SU-DHL-6 (cell line): ENCODE measurements around the gene OBSCN.

Experiments used
- H2AFZ ChIP-seq: fragments of 200-600 bp; sonication (generic); 2 replicates; pipeline ENCODE4 v1.6.1; 2014; ENCODE audit warnings: low read depth, mild to moderate bottlenecking, moderate library complexity, mixed read lengths, antibody characterized with exemption, low read length; ENCODE audit not compliant: severe bottlenecking
- H3F3A ChIP-seq: fragments of 200-600 bp; shearing (Covaris generic); 2 replicates; pipeline ENCODE4 v1.6.0; 2016; ENCODE audit warnings: antibody characterized with exemption, mild to moderate bottlenecking; ENCODE audit not compliant: insufficient read depth
- H3K27ac ChIP-seq: fragments of 200-600 bp; sonication (generic); 2 replicates; pipeline ENCODE4 v1.5.1; 2016; ENCODE audit warnings: low read depth, mild to moderate bottlenecking, low read length, moderate library complexity, mixed read lengths
- H3K27me3 ChIP-seq: fragments of 200-600 bp; sonication (generic), shearing (Covaris generic); 2 replicates; pipeline ENCODE4 v1.6.0; 2014; ENCODE audit warnings: mild to moderate bottlenecking, low read length
- H3K36me3 ChIP-seq: fragments of 200-600 bp; sonication (generic); 2 replicates; pipeline ENCODE4 v1.6.1; 2014; ENCODE audit warnings: mild to moderate bottlenecking, low read length, mixed read lengths
- H3K4me2 ChIP-seq: fragments of 300-600, 200-600 bp; shearing (Covaris generic), sonication (generic); 2 replicates; pipeline ENCODE4 v1.6.0; 2014; ENCODE audit warnings: low read length, low read depth, mild to moderate bottlenecking; ENCODE audit not compliant: poor library complexity, severe bottlenecking
- H3K4me3 ChIP-seq: fragments of 200-600 bp; sonication (generic); 2 replicates; pipeline ENCODE4 v1.5.1; 2014; ENCODE audit warnings: antibody characterized with exemption, low read length, mild to moderate bottlenecking, mixed read lengths; ENCODE audit not compliant: insufficient read depth, poor library complexity, severe bottlenecking
- H3K79me2 ChIP-seq: fragments of 200-600 bp; sonication (generic); 2 replicates; pipeline ENCODE4 v1.6.1; 2014; ENCODE audit warnings: mild to moderate bottlenecking, low read length, moderate library complexity; ENCODE audit not compliant: insufficient read depth
- H3K9ac ChIP-seq: fragments of 200-600 bp; sonication (generic); 2 replicates; pipeline ENCODE4 v1.7.0; 2014; ENCODE audit warnings: mild to moderate bottlenecking, low read length
- H3K9me2 ChIP-seq: fragments of 200-600 bp; sonication (generic); replicated peaks from 2 replicates; pipeline ENCODE4 v1.6.1; 2014; ENCODE audit warnings: low read length; ENCODE audit not compliant: insufficient read depth
- H3K9me3 ChIP-seq: fragments of 200-600 bp; sonication (generic); 2 replicates; pipeline ENCODE4 v1.6.1; 2014; ENCODE audit warnings: low read length, mixed read lengths; ENCODE audit not compliant: insufficient read depth
- H4K20me1 ChIP-seq: fragments of 200-600 bp; sonication (generic); 2 replicates; pipeline ENCODE4 v1.6.1; 2014; ENCODE audit warnings: low read depth, mild to moderate bottlenecking, antibody characterized with exemption, low read length, moderate library complexity, mixed read lengths
- EZH2phosphoT487 ChIP-seq: fragments of 200-600 bp; sonication (generic), shearing (Covaris generic); conservative IDR thresholded peaks from 2 replicates; pipeline ENCODE4 v1.6.1; 2018; ENCODE audit warnings: mild to moderate bottlenecking, antibody characterized with exemption, low read length, moderate library complexity, mixed read lengths
- TF ChIP-seq, protein P1 (sequence below): fragments of 200-600 bp; sonication (generic); IDR thresholded peaks from one replicate; pipeline ENCODE4 v1.5.1; 2017; ENCODE audit warnings: antibody characterized with exemption, mild to moderate bottlenecking, low read length, moderate library complexity; ENCODE audit not compliant: insufficient read depth, poor library complexity, severe bottlenecking

Gene OBSCN

GRCh38 chr1:228304766-228305395 is 97.0 kb downstream of the OBSCN start:
- Histone ChIP-seq H3K9me2 (no peaks in the 10 kb centered on the region), H2AFZ (no peak overlapping the region), H3K9me3 (peaks cover 13% of the 10 kb centered on the region; the same call in 1 of the 2 replicates), H4K20me1 (no peaks in the 10 kb centered on the region), H3K36me3 (no peaks in the 10 kb centered on the region), H3K4me2 (no peak overlapping the region), H3K27ac (no peak overlapping the region), H3K9ac (no peak overlapping the region), H3K4me3 (no peak overlapping the region), H3K79me2 (no peaks in the 10 kb centered on the region), H3F3A (no peaks in the 10 kb centered on the region), H3K27me3 (peaks cover 5% of the 10 kb centered on the region; the same call in 1 of the 2 replicates)
- no peak for TF ChIP-seq EZH2phosphoT487
- TF ChIP-seq, protein P1, sequence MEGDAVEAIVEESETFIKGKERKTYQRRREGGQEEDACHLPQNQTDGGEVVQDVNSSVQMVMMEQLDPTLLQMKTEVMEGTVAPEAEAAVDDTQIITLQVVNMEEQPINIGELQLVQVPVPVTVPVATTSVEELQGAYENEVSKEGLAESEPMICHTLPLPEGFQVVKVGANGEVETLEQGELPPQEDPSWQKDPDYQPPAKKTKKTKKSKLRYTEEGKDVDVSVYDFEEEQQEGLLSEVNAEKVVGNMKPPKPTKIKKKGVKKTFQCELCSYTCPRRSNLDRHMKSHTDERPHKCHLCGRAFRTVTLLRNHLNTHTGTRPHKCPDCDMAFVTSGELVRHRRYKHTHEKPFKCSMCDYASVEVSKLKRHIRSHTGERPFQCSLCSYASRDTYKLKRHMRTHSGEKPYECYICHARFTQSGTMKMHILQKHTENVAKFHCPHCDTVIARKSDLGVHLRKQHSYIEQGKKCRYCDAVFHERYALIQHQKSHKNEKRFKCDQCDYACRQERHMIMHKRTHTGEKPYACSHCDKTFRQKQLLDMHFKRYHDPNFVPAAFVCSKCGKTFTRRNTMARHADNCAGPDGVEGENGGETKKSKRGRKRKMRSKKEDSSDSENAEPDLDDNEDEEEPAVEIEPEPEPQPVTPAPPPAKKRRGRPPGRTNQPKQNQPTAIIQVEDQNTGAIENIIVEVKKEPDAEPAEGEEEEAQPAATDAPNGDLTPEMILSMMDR = no peak

DNA sequence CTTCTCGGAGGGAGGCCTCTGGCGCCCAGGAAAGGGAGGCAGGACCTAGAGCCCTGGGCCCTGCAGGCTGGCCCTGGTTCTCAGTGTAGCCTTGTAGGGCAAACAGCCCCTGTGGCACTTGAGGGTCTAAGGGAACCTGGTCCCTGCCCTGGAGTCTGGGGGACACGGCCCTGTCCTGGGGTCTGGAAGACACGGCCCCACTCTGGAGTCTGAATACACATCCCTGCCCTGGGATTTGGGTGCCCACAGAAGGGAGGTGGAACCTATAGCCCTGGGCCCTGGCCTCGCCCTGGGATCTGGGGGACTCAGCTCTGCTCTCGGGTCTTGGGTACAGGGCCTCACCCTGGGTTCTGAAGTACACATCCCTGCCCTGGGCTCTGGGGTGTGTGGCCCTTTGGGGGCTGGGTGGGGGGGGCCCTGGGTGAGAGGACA is 97.9 kb downstream of the OBSCN start:
- Histone ChIP-seq H3K4me2 (no peak overlapping the region), H3F3A (no peaks in the 10 kb centered on the region), H2AFZ (no peak overlapping the region), H3K9ac (no peak overlapping the region), H3K4me3 (no peak overlapping the region), H4K20me1 (no peaks in the 10 kb centered on the region), H3K36me3 (no peaks in the 10 kb centered on the region), H3K27me3 (peaks cover 5% of the 10 kb centered on the region; the same call in 1 of the 2 replicates), H3K79me2 (no peaks in the 10 kb centered on the region), H3K27ac (no peak overlapping the region), H3K9me2 (no peaks in the 10 kb centered on the region), H3K9me3 (peaks cover 13% of the 10 kb centered on the region; the same call in 1 of the 2 replicates)
- no peak for TF ChIP-seq EZH2phosphoT487

DNA sequence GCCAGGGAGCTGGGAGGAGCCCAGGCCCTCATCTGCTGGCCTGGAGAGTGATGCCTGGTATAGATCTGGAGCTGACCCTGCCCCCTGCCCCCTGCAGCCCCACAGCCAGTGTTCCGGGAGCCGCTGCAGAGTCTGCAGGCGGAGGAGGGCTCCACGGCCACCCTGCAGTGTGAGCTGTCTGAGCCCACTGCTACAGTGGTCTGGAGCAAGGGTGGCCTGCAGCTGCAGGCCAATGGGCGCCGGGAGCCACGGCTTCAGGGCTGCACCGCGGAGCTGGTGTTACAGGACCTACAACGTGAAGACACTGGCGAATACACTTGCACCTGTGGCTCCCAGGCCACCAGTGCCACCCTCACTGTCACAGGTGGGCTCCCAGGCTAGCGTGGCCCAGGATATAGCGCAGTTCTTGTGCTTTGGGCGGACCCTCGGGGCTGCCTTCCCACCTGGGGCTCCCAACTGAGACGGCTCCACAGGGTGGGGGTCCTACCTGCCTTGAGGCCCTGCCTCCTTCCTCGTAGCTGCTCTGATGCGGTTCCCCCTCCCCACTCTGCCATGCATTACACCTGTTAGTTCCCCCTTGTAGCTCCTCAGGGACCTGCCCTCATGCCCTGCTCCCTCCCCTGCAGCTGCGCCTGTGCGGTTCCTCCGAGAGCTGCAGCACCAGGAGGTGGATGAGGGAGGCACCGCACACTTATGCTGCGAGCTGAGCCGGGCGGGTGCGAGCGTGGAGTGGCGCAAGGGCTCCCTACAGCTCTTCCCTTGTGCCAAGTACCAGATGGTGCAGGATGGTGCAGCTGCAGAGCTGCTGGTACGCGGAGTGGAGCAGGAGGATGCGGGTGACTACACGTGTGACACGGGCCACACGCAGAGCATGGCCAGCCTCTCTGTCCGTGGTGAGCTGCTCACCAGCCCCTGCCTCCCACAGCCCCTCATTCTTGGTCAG is 98.7 kb downstream of the OBSCN start:
- no peak overlapping the region for H3K9ac ChIP-seq
- H3F3A ChIP-seq = no peaks in the 10 kb centered on the region
- peaks cover 5% of the 10 kb centered on the region; the same call in 1 of the 2 replicates for H3K27me3 ChIP-seq
- H3K9me2 ChIP-seq = no peaks in the 10 kb centered on the region
- no peaks in the 10 kb centered on the region for H4K20me1 ChIP-seq
- no peak for TF ChIP-seq EZH2phosphoT487
- TF ChIP-seq, protein P1 = no peak
- no peak overlapping the region for H2AFZ ChIP-seq
- H3K4me3 ChIP-seq = no peak overlapping the region
- H3K79me2 ChIP-seq = no peaks in the 10 kb centered on the region
- peaks cover 11% of the 10 kb centered on the region; the same call in 1 of the 2 replicates for H3K9me3 ChIP-seq
- H3K36me3 ChIP-seq = no peaks in the 10 kb centered on the region
- H3K27ac ChIP-seq = no peak overlapping the region
- H3K4me2 ChIP-seq = no peak overlapping the region
